ENCODE measurements around the gene USP12.
"Not testable (repeated sequence)": the region's sequence is repeated elsewhere in the genome, so short reads cannot be mapped to it uniquely, and the experiment has no call there.

Gene USP12

DNA sequence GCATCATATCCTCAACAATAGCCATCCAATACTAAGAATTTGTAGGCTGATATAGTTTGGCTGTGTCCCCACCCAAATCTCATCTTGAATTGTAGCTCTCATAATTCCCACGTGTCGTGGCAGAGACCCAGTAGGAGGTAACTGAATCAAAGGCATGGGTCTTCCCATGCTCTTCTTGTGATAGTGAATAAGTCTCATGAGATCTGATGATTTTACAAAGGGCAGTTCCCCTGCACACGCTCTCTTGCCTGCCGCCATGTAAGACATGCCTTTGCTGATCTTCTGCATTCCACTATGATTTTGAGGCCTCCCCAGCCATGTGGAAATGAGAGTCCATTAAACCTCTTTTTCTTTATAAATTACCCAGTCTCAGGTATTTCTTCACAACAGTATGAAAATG, 48.2 kb downstream of the USP12 start:
- not testable (repeated sequence) for DNase-seq (ENCODE audit: low read depth)

DNA sequence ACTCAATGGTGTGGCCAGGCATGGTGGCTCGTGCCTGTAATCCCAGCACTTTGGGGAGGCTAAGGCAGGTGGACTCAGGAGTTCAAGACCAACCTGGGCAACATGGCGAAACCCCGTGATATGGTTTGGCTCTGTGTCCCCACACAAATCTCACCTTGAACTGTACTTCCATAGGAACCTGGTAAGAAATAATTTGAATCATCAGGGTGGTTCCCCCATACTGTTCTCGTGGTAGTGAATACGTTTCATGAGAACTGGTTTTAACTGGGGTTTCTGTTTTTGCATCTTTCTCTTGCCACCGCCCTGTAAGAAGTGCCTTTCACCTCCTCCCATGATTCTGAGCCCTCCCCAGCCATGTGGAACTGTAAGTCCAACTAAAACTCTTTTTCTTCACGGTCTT, 49.6 kb downstream of the USP12 start:
- no peak for DNase-seq (ENCODE audit: low read depth)

DNA sequence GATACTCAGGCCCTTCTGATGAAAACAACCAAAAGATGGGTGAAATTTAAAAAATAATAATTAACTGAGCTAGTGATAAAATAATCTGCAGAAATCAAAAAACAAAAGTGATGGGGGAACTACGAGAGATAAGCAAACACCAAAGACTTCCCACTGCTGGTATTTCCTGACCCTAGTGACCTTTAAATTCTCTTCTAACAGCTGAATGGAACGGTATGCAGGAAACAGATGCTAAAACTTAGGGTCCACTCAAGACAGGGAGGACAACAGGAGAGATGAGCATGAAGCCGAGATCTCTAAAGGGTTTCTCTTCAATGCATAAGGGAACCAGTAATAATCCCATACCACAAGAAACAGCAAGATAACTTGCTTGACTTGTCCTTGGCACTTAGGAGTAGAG, 50.8 kb downstream of the USP12 start:
- DNase-seq (ENCODE audit: low read depth) = no peak

DNA sequence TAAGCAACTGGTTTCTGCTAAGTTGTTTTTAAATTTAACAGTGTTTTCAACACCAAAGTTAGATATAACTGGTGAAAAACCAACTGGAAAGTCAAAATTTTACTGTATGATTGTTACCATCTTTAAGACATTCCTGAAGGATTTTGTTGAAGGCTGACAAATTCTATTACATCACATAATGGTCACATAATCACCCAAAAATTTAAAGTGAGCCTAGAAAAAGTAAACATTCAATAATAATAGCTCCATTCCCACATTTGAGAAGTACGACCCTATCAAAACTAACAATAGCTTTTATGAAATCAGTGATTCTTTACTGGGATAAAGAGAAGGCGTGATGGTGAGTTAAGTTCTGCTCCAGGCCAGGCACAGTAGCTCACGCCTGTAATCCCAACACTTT, 51.6 kb downstream of the USP12 start:
- DNase-seq (ENCODE audit: low read depth) = no peak

DNA sequence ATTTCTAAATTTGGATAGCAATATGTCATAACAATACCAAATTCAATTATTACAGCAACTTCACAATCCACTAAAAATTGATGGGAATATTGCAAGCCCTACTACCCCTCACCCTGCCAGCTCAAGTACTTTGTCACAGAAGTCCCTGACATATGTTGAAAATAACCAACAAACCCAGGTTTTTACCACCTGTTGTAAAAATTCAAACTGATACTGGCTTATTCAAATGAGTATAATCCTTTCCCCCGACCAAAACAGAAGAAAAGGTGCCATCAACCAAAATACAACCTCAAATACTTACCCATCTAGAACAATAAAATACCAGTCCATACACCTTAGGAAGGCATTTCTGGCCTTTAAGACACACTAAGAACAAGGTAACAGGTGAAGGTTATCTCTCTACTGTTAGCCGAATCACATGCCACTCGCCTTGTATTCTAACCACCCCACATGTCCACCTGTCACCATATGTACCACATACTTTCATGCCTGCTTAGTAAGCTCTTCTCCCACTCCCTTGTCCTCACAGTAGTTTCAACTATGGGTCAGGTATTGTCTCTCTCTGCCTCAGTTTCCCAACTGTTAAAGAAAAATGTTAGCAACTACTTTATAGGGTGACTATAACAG, 53.1 kb downstream of the USP12 start:
- no peak for DNase-seq (ENCODE audit: low read depth)

DNA sequence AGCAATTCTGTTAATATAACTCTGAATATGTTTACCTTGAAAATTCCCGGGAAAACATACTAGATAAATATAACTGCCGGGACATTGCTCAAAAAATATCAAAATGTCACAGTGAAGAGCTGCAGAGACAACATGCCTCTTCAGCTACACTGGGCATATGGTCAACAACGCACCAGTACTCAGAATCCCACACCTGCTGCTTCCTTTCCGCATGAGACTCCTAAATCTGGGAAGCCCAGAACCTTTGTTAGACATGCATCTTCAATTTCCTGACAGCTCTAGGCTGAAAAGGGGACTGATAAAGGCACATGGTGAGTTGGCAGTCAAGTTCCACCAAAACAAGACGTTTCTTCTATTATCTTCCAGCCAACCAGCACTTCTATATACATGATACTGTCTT, 53.7 kb downstream of the USP12 start:
- DNase-seq (ENCODE audit: low read depth) = no peak

DNA sequence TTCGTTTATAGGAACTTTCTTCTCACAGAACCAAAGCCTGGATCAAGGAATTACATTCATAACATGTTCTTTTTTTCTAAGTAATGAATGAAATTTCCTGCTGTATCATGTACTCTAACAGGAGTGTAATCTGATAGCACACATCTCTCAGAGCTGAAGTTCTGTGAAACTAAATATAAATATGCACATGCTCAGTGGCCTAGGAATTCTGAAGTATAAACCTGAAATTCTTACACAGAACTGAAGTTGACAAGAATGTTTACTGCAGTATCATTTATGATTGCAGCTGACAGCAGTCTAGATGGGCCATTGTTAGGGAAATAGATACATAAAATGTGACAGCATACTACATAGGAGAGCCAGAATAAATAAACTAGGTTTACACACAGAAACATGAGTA, 54.5 kb downstream of the USP12 start:
- DNase-seq (ENCODE audit: low read depth) = no peak

DNA sequence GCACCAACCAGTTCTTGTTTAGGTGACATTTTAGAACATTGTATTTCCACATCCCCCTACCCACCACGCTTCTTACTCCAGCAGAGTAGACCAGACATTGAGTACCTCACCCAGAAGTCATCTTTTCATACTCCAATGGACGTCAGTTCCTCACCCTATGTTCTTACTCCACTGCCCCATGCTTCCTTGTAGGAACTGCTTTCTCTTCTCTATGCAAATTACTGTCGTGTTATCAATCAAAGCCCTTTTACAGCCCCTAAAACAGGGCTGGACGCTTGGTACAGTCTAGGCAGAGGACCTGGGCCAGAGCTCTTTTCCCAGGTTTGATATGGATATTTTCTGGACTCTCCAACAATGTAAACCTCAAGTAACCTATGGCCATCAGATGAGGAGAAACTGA, 58.2 kb downstream of the USP12 start:
- DNase-seq (ENCODE audit: low read depth) = no peak

DNA sequence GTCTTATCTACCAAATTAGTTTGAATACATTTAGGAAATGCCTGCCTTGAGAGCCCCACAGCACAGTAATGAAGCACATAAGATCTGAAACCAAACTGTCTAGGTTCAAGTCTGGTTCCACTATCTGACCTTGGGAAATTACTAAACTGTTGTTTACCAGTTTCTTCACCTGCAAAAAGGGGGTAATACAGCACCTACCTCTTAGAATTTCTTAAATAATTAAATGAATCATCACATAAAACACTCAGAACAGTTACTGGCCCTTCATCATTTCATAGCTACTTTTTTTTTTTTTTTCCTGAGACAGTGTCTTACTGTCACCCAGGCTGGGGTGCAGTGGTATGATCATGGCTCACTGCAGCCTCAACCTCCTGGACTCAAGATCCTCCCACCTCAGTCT, 59.6 kb downstream of the USP12 start:
- DNase-seq (ENCODE audit: low read depth) = no peak

DNA sequence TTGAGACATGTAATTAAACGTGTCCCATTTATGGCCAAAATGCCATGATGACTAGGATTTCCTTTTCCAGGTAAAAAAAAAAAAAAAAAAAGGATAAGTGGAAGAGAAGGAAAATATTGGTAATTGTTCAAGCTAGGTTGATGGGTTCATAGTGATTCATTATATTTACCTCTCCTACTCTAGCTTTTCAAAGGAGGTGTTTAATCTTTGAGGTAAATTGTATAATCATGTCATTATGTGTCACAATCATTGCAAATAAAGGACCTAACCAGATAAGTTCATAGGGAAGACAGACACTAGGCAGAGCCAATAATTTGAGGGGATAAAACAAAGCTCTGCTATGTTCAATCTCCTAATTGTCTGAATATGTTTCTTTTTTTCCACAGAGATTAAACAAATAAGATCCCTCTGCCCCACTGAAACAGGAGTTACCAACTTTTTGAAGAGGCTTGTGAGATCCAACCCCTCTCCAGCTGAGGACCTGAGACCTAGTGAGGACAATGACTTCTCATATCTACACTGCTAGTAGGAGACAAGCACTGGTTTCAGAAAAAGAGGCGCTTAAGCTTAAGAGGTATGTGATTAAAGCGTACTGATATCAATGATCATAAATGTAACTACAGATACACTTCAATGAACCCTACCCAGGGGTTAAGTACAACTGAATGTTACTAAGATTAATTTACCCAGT, 61.4 kb downstream of the USP12 start:
- DNase-seq (ENCODE audit: low read depth) = no peak

DNA sequence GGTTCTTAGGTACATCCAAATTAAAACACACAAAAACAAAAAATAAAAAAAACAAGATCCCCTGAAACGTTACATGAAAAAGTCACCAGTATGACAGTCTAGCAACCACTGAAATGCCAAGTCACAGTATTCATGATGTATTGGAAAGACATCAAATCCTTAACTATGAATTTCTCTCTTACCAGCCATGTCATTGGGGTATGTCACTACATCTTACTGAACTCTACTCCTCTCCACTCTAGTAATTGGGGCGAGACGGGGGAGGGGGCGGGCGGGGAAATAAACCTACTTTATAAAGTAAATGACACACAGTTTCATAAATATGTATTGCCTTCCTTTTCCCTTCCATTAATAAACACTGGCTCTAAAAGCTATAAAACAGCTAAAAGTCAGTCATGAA, 65.5 kb downstream of the USP12 start:
- no peak for DNase-seq (ENCODE audit: low read depth)

DNA sequence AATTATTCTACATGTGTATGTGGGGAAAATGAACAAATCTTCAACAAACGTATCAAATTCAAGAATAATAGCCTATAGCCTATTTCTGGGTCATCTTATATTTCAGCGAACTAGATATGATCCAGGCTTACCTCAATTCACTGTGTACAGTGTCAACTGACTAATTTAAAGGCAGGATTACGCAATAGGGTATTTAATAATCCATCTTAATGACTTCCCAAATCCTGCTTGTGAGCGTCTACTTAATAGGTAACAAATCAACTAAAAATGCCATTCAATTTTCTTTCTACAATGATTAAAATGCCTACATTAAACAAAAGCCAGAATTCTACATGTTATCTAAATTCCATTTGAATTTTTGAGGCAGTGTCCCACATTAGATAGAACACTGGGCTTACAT, 67.0 kb downstream of the USP12 start:
- DNase-seq (ENCODE audit: low read depth) = no peak

DNA sequence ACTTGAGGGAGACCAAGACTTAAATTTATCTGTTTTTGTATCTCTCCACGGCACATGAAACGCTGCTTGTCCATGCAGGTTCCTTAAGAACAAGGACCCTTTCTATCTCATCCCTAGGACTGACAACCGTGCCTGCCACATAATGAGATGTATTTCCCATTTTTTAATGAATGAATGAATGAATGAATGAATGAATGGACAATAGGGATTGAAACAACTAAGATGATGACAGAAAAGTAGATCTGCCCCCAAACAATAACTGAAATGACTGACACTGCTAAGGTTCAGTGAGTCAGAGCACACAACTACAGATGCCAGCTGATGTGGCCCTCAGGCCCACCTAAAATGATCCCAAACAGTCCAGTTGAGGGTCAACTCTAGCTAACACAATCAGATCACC, 69.8 kb downstream of the USP12 start:
- DNase-seq (ENCODE audit: low read depth) = no peak

DNA sequence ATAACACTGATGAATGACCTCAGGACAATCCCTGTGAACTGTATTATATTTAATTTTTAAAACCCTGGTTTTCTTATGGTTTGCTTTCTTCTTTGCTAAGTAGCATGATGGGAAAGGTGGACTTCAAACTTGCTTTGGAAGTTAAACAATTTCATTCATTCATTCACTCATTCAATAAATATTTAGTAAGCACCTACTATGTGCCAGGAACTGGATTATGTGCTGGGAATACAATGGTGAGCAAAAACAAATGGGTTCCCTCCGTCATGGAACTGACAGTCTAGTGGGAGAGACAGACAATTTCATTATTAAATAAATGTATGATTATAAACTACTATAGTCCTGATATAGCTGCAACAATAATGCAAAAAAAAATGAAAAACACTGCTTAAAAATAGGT, 70.3 kb downstream of the USP12 start:
- no peak for DNase-seq (ENCODE audit: low read depth)

DNA sequence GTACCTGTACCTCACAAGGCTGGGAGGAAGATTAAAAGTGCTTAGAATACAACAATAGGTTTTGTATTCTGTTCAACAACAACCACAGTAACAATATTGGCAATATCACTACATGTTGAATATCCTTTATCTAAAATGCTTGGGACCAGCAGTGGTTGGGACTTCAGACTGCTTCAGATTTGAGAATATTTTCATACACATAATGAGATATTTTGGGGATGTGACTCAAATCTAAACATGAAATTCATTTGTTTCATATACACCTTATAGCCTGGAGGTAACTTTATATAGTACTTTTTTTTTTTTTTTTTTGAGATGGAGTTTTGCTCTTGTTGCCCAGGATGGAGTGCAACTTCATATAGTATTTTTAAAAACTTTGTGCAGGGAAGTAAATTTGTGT, 73.9 kb downstream of the USP12 start:
- no peak for DNase-seq (ENCODE audit: low read depth)

DNA sequence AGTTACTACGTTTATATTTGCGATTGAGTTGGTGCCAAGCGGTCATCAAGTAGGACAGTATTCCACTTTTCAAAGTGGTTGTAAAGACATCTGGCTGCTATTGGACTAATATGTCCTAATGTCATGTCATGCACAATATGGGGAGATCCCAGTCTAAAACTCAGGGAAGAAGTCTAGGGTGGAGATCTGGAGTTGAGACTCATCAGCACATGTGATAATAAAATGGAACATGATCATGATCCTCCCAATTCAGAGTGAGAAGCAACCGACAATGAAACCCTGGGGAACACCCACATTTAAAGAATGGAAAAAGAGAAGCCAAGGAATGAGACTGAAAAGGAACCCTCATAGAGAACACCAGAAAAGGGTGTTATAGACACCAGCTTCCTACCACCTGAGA, 80.2 kb downstream of the USP12 start:
- no peak for DNase-seq (ENCODE audit: low read depth)

DNA sequence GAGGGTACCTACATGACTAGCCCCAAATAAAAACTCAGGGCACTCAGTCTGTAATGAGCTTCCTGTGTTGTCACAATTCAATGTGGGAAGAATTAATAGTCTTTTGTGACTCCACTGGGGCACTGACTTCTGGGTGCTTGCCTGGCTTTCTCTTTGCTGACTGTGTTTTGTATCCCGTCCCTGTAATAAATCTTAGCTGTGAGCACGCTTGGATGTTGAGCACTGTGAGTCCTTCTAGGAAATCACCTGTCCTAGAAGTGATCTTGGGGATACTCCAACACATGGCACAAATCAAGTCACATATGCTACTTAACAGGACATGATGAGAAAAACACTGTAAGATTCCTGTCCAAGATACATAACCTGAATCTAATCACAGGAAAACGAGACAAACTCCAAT, 83.0 kb downstream of the USP12 start:
- no peak for DNase-seq (ENCODE audit: low read depth)

DNA sequence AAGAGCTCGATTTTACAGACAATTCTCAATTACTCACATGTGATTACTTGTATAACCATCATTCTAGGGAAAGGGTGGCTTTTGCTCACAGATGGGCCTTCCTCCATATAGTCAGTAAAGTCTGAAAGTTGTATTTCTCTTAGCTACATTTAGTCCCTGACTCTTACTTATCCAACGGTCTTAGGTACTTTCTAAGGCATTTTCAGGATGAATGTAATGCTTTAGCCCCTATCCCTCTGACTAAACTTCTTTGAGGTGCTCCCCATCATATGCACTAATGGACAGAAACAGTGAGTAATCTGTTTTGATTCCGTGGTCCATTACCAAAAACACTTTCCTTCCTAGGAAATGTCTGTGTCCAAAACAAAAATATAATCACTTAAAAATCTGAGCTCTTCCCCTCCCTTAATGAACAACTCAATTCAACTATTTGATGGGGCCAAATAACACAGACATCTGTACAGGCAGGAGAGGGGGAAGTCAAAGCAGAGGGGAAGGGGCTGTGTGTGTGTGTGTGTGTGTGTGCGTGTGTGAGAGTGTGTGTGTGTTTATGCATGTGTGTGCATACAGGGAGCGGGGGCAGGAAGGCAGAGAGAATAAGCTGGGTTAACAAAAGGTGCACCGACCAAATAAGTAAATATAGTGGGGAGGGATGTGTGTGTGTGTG, 84.9 kb downstream of the USP12 start:
- DNase-seq (ENCODE audit: low read depth) = no peak

DNA sequence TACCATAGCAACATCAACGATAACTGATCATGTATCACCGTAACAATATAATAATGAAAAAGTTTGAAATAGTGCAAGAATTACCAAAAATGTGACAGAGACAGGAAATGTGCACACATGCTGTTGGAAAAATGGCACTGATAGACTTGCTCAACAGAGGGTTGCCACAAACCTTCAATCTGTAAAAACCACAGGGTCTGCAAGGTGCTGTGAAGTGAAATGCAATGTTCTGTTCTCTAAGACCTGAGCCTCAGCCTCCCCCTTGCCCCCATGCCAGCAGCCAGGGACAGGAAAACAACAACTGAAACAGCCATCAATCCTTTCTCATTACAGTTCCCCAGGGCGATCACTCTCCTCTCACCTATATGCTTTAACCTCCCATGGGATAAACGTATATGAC, 88.4 kb downstream of the USP12 start:
- no peak for DNase-seq (ENCODE audit: low read depth)

DNA sequence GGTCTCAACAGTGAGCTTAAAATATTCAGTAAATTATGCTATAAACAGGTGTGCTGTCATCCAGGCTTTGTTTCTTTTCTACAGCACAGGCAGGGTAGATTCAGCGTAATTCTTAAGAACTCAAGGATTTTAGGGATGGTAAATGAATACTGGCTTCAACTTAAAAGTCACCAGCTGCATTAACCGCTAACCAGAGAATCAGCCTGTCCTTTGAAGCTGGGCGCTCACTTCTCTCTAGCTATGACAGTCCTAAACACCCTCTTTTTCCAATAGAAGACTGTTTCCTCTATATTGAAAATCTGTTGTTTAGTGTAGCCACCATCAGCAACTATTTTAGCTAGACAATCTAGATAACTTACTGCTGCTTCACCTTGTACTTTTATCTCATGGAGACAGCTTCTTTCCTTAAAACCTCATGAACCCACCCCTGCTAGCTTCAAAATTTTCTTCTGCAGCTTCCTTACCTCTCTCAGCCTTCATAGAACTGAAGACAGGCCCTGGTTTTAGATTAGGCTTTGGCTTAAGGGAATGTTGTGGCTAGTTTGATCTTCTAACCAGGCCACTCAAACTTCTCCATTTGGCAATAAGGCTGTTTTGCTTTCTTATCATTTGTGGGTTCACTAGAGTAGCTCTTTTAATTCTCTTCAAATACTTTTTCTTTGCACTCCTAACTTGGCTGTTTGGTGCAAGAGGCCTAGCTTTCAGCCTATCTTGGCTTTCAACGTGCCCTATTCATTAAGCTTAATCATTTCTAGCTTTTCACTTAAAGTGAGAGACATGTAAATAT, 89.5 kb downstream of the USP12 start:
- no peak for DNase-seq (ENCODE audit: low read depth)

DNA sequence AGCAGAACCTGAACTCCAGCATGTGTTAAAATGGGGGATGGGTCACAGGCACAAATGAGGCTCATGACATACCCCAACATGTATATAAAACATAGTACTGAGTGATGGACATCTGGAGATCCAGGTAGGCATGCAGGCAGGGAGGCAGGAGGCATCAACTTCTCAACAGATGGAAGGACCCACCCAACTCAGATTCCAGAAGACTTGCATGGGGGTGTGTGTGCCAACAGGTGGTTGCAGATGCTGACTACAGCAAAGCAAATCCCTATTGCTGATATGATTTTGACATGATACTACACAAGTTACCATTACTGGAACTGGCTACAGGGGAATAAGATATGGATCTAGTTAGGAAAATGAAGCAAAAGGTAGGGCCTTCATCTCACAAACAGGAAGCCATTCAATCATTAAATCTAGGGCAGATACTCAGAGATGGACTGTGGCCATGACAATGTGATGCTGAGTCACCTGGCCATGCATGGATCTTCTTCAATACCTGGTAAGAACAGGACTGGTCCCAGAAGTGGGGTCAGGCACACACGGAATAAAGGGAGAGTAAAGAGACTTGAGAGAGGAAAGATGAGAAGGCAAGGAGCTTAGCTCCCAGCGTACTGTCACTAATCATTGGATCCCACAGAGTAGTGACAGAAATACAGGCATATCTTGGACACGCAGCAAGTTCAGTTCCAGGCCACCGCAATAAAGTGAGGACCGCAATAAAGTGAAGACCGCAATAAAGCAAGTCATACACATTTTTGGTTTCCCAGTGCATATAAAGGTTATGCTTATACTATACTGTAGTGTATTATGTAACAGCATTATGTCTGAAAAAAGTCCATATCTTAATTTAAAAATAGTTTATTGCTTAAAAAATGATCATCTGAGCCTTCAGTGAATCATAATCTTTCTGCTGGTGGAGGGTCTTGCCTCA, 91.3 kb downstream of the USP12 start:
- no peak for DNase-seq (ENCODE audit: low read depth)

DNA sequence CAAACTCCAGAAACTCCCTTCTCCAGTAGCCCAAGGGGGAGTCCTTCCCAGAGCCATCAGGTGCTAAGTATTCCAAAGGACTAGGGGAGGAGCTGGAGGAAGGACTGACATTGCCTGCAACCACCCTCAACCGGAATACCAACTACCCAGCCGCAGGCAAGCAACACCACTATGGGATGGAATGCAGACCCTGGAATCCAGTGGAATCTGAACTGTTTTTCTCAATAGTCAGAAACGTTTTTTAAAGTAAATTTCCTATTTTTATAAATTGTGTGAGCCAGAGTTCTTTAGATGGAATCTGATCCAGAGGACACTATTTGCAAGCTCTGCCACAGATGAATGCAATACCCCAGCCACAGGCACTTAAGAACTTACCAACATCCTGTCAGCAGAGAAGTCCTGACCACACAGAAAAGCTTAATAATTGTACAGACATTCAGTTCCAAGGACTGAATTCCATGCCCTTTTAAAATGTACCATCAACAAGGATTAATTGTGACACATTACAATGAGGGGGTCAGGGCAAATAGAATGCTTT, 92.1 kb downstream of the USP12 start:
- DNase-seq (ENCODE audit: low read depth) = peak; percentile 71
